Neural progenitor cell (in vitro differentiated cells): Measurements from ENCODE around the gene PDC. TPM values are rescaled to one million over a fixed set of nuclear protein-coding genes. Genes with fewer than 3 reads are reported as not detected.

Source experiments
- DNase-seq: peaks from one replicate; pipeline ENCODE4 v3.0.0-alpha.2; 2016; ENCODE audit warnings: low spot score
- H2AFZ ChIP-seq: fragments of 200-600 bp; sonication (generic); replicated peaks from 2 replicates; pipeline ENCODE4 v1.6.1; 2016; ENCODE audit warnings: antibody characterized with exemption
- H3F3A ChIP-seq: fragments of 200-600 bp; sonication (generic); 2 replicates; pipeline ENCODE4 v1.6.1; 2016; ENCODE audit warnings: antibody characterized with exemption, low read depth
- H3K27ac ChIP-seq: fragments of 200-600 bp; sonication (generic); 2 replicates; pipeline ENCODE4 v1.5.1; 2016; ENCODE audit warnings: mild to moderate bottlenecking
- H3K27me3 ChIP-seq: fragments of 200-600 bp; sonication (generic); 2 replicates; pipeline ENCODE4 v1.6.1; 2016; ENCODE audit warnings: mild to moderate bottlenecking, moderate library complexity
- H3K36me3 ChIP-seq: fragments of 200-600 bp; sonication (generic); 2 replicates; pipeline ENCODE4 v1.5.1; 2016
- H3K4me1 ChIP-seq: fragments of 200-600 bp; sonication (generic); 2 replicates; pipeline ENCODE4 v1.6.1; 2016; ENCODE audit warnings: mixed run types
- H3K4me2 ChIP-seq: fragments of 200-600 bp; sonication (generic); 2 replicates; pipeline ENCODE4 v1.6.1; 2016
- H3K4me3 ChIP-seq: fragments of 200-600 bp; sonication (generic); 2 replicates; pipeline ENCODE4 v1.5.1; 2016
- H3K79me2 ChIP-seq: fragments of 200-600 bp; sonication (generic); 2 replicates; pipeline ENCODE4 v1.6.1; 2016; ENCODE audit warnings: low read depth
- H3K9ac ChIP-seq: fragments of 200-600 bp; sonication (generic); 2 replicates; pipeline ENCODE4 v1.6.1; 2016
- H3K9me3 ChIP-seq: fragments of 200-600 bp; sonication (generic); 2 replicates; pipeline ENCODE4 v1.5.1; 2016; ENCODE audit warnings: low read depth
- H4K20me1 ChIP-seq: fragments of 200-600 bp; sonication (generic); 2 replicates; pipeline ENCODE4 v1.6.1; 2016; ENCODE audit warnings: low read depth
- H3K27ac Mint-ChIP-seq: 3 replicates; pipeline ENCODE4 v1.8.0; 2021; ENCODE audit warnings: mixed read lengths
- H3K27me3 Mint-ChIP-seq: 2 replicates; pipeline ENCODE4 v1.8.0; 2022; ENCODE audit warnings: low read depth, mild to moderate bottlenecking, inconsistent platforms, moderate library complexity, mixed read lengths; ENCODE audit not compliant: insufficient read depth
- H3K36me3 Mint-ChIP-seq: 3 replicates; pipeline ENCODE4 v1.8.0; 2021; ENCODE audit warnings: mixed read lengths
- H3K4me1 Mint-ChIP-seq: 3 replicates; pipeline ENCODE4 v1.8.0; 2021; ENCODE audit warnings: mixed read lengths
- H3K4me3 Mint-ChIP-seq: 3 replicates; pipeline ENCODE4 v1.8.0; 2021; ENCODE audit warnings: mild to moderate bottlenecking, moderate library complexity, mixed read lengths
- H3K9me3 Mint-ChIP-seq: 3 replicates; pipeline ENCODE4 v1.8.0; 2020; ENCODE audit warnings: mixed read lengths
- EZH2 ChIP-seq: fragments of 200-600 bp; sonication (generic); IDR thresholded peaks from 2 replicates; pipeline ENCODE4 v1.6.1; 2017; ENCODE audit warnings: antibody characterized with exemption, mild to moderate bottlenecking, moderate library complexity
- EZH2phosphoT487 ChIP-seq: fragments of 200-600 bp; sonication (generic); IDR thresholded peaks from 2 replicates; pipeline ENCODE4 v1.6.1; 2017; ENCODE audit warnings: antibody characterized with exemption
- total RNA-seq: library from RNA; depleted of rRNA; stranded (reverse); fragments of >200 nt; gene quantifications from 2 replicates; pipeline ENCODE4 v1.2.3, GENCODE V29; 2015; ENCODE audit warnings: low replicate concordance
- TF ChIP-seq, protein P1 (sequence below): fragments of 200-600 bp; sonication (generic); IDR thresholded peaks from 2 replicates; pipeline ENCODE4 v1.5.1; 2017; ENCODE audit warnings: antibody characterized with exemption, mild to moderate bottlenecking

Gene PDC
- total RNA-seq, 1 donor from 2014 or later = not detected

DNA sequence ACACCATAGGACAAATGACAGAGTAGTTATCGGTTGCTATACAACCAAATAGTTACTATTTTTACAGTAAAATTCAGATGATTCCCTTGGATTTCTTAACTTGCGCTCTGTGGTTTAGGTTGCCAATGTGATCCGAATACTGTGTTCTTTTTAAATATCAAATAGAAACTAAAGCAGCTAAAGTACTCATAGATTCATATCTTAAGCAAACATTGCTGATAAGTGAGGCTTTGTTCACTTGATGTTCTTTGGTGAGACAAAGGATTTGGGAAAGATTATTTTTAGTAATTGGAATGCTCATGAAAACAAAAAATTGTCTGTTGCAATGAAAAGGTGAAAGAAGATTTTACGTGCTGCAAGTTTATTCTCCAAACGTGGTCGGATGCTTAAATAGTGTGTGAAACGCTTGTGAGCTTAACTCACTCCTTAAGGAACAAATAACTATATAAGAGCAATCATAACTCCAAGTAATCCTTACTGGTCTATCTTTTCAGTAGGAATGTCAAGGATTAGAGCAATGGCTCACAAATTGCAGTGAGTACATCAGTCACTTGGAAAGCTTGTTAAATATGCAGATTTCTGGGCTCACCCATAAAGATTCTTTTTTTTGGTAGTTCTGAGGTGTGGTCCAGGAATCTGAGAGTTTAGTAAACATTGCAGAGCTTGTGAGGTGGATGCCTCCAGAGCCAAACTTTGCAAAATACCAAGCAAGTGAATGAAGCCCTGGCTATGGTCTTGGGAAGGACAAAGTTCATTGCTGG, 31.8 kb upstream of the PDC start:
- H3K9ac ChIP-seq = no peak overlapping the region
- H3K4me1 ChIP-seq = no peaks in the 10 kb centered on the region
- no peaks in the 10 kb centered on the region for H3K9me3 ChIP-seq
- H3K27ac Mint-ChIP-seq = no peak overlapping the region
- no peaks in the 10 kb centered on the region for H3K36me3 ChIP-seq
- no peak overlapping the region for H3K4me2 ChIP-seq
- DNase-seq = no peak
- H3K27ac ChIP-seq = no peak overlapping the region
- no peaks in the 10 kb centered on the region for H3F3A ChIP-seq
- no peak for TF ChIP-seq EZH2
- no peak for TF ChIP-seq EZH2phosphoT487
- TF ChIP-seq, protein P1, sequence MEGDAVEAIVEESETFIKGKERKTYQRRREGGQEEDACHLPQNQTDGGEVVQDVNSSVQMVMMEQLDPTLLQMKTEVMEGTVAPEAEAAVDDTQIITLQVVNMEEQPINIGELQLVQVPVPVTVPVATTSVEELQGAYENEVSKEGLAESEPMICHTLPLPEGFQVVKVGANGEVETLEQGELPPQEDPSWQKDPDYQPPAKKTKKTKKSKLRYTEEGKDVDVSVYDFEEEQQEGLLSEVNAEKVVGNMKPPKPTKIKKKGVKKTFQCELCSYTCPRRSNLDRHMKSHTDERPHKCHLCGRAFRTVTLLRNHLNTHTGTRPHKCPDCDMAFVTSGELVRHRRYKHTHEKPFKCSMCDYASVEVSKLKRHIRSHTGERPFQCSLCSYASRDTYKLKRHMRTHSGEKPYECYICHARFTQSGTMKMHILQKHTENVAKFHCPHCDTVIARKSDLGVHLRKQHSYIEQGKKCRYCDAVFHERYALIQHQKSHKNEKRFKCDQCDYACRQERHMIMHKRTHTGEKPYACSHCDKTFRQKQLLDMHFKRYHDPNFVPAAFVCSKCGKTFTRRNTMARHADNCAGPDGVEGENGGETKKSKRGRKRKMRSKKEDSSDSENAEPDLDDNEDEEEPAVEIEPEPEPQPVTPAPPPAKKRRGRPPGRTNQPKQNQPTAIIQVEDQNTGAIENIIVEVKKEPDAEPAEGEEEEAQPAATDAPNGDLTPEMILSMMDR = no peak
- no peak overlapping the region for H2AFZ ChIP-seq
- no peaks in the 10 kb centered on the region for H3K4me1 Mint-ChIP-seq
- H3K4me3 Mint-ChIP-seq = no peak overlapping the region
- no peaks in the 10 kb centered on the region for H4K20me1 ChIP-seq
- H3K9me3 Mint-ChIP-seq = no peaks in the 10 kb centered on the region
- H3K27me3 ChIP-seq = no peaks in the 10 kb centered on the region
- peaks cover 3% of the 10 kb centered on the region for H3K27me3 Mint-ChIP-seq
- no peaks in the 10 kb centered on the region for H3K79me2 ChIP-seq
- no peaks in the 10 kb centered on the region for H3K36me3 Mint-ChIP-seq
- H3K4me3 ChIP-seq = no peak overlapping the region

DNA sequence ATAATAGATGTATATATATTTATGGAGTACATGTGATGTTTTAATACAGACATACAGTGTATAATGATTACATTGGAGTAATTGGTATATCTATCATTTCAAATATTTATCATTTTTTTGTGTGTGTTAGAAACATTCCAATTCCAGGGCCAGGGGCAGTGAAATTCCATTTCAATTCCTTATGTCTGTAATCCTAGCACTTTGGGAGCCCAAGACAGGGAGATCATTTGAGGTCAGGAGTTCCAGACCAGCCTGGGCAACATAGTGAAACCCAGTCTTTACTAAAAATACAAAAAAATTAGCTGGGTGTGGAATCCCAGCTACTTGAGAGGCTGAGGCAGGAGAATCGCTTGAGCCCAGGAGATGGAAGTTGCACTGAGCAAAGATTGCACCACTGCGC, 30.4 kb upstream of the PDC start:
- H4K20me1 ChIP-seq = no peaks in the 10 kb centered on the region
- H3K27ac ChIP-seq = no peak overlapping the region
- H3K9me3 Mint-ChIP-seq = no peaks in the 10 kb centered on the region
- H3K4me2 ChIP-seq = no peak overlapping the region
- no peak overlapping the region for H3K9ac ChIP-seq
- no peaks in the 10 kb centered on the region for H3K9me3 ChIP-seq
- H3K4me1 ChIP-seq = no peaks in the 10 kb centered on the region
- H3K4me3 ChIP-seq = no peak overlapping the region
- H3K27ac Mint-ChIP-seq = no peak overlapping the region
- H3K36me3 Mint-ChIP-seq = no peaks in the 10 kb centered on the region
- no peak overlapping the region for H2AFZ ChIP-seq
- H3K79me2 ChIP-seq = no peaks in the 10 kb centered on the region
- no peaks in the 10 kb centered on the region for H3K36me3 ChIP-seq
- H3F3A ChIP-seq = no peaks in the 10 kb centered on the region
- H3K4me1 Mint-ChIP-seq = no peaks in the 10 kb centered on the region
- H3K27me3 Mint-ChIP-seq = peaks cover 3% of the 10 kb centered on the region
- no peak for DNase-seq
- H3K4me3 Mint-ChIP-seq = no peak overlapping the region
- TF ChIP-seq EZH2phosphoT487 (no peak), EZH2 (no peak)
- TF ChIP-seq, protein P1 = no peak
- no peaks in the 10 kb centered on the region for H3K27me3 ChIP-seq

DNA sequence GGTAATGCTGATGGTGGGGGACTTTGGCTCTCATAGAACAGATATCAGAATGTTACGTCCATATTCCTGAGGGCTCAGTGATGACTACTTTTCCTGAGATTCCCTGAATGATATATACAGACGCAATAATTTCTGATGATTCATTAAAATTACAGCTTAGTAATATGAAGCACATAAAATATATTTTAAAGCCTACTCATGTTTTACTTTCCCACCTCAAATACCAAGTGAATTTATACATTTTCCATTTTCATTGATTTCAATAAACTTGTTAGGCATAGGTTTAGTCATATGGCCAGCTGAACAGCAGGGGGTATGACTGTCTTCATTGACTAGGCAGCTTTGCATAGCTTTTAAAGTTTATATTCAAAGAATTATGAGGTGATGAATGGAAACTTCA, 26.2 kb upstream of the PDC start:
- Mint-ChIP-seq H3K4me1 (no peaks in the 10 kb centered on the region), H3K9me3 (no peaks in the 10 kb centered on the region), H3K27me3 (no peaks in the 10 kb centered on the region), H3K4me3 (no peak overlapping the region), H3K27ac (no peak overlapping the region), H3K36me3 (no peaks in the 10 kb centered on the region)
- no peak overlapping the region for H3K4me2 ChIP-seq
- H3K4me3 ChIP-seq = no peak overlapping the region
- TF ChIP-seq EZH2 (no peak), EZH2phosphoT487 (no peak)
- TF ChIP-seq, protein P1 = no peak
- no peaks in the 10 kb centered on the region for H3K27me3 ChIP-seq
- no peak overlapping the region for H3K27ac ChIP-seq
- H2AFZ ChIP-seq = no peak overlapping the region
- no peaks in the 10 kb centered on the region for H3K36me3 ChIP-seq
- DNase-seq = no peak
- no peaks in the 10 kb centered on the region for H3F3A ChIP-seq
- H3K9me3 ChIP-seq = no peaks in the 10 kb centered on the region
- H3K4me1 ChIP-seq = no peaks in the 10 kb centered on the region
- H4K20me1 ChIP-seq = no peaks in the 10 kb centered on the region
- H3K79me2 ChIP-seq = no peaks in the 10 kb centered on the region
- H3K9ac ChIP-seq = no peak overlapping the region
